ENCODE measurements around the gene ME3.

GRCh38 chr11:86699040-86699791 is 26.8 kb upstream of the ME3 start:
- TF ChIP-seq GABPA (IDR thresholded peaks at IDR 0.05; ENCODE audit: low read depth): no peak
- TF ChIP-seq CTCF (IDR thresholded peaks at IDR 0.05; ENCODE audit: insufficient read depth, low read length): no peak
- TF ChIP-seq POLR2AphosphoS5 (IDR thresholded peaks at IDR 0.05; ENCODE audit: low read depth): no peak

All from HL-60 (cell line).